Ectodermal cell (in vitro differentiated cells): ENCODE results near the gene MED23.

Experiments
- H3K27ac ChIP-seq: 2 replicates; pipeline ENCODE4 v1.7.0; 2013; ENCODE audit warnings: mild to moderate bottlenecking, low read depth, low read length; ENCODE audit not compliant: insufficient read depth, poor library complexity, severe bottlenecking
- H3K27me3 ChIP-seq: 2 replicates; pipeline ENCODE4 v1.7.0; 2013; ENCODE audit warnings: mild to moderate bottlenecking, low read length; ENCODE audit not compliant: insufficient read depth, control insufficient read depth, poor library complexity, severe bottlenecking
- H3K36me3 ChIP-seq: one replicate; pipeline ENCODE4 v1.7.0; 2013; ENCODE audit warnings: low read length; ENCODE audit not compliant: control insufficient read depth, insufficient read depth
- H3K4me1 ChIP-seq: one replicate; pipeline ENCODE4 v1.7.0; 2013; ENCODE audit warnings: low read length; ENCODE audit not compliant: control insufficient read depth, insufficient read depth
- H3K4me3 ChIP-seq: 2 replicates; pipeline ENCODE4 v1.7.0; 2013; ENCODE audit warnings: low read depth, low read length, control low read depth; ENCODE audit not compliant: insufficient read depth
- H3K9me3 ChIP-seq: 2 replicates; pipeline ENCODE4 v1.7.0; 2013; ENCODE audit warnings: mild to moderate bottlenecking, low read length, moderate library complexity; ENCODE audit not compliant: control insufficient read depth
- WGBS, 2 experiments: methylation state at CpG; one replicate each; pipeline ENCODE4 v1.1.7; 2013; ENCODE audit warnings: missing lambda C conversion rate in 2 of 2; 5-methylcytosine and 5-hydroxymethylcytosine counted together

Gene MED23

DNA sequence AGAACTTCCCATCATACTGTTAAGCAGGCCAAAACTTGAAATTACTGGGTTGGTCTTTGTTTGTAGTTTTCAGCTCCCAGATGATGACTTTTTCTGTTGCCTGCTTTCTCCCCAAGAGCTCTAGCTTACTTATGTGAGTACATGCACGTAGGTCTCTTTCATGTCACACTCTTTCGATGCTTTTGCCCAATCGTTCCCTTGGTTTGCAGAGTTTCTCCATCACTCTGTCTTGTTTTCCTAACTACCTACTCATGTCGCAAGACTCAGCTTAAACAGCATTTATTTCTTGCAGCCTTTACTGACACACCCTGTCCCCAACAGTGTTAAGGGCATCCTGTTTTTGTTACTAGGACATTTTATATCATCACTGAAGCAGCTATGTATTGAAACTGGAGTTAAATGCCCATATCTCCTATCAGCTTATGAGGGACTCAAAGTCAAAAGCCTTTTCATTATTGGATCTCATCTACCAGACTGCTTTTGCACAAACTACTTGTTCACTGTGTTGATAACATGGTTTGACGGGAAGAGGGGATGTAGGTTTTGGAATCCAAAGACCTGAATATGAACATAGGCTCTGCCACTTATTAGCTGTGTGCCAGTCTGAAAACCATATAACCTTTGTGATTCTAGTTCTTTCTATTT lies 52.1 kb downstream of the MED23 start:
- Histone ChIP-seq H3K27me3 (no peaks in the 10 kb centered on the region), H3K36me3 (no peaks in the 10 kb centered on the region), H3K4me1 (no peaks in the 10 kb centered on the region), H3K4me3 (no peak overlapping the region), H3K9me3 (no peaks in the 10 kb centered on the region), H3K27ac (no peak overlapping the region)
- WGBS, 2 experiments = 94 to 97% methylated on average over 5 of the region's 5 CpGs

DNA sequence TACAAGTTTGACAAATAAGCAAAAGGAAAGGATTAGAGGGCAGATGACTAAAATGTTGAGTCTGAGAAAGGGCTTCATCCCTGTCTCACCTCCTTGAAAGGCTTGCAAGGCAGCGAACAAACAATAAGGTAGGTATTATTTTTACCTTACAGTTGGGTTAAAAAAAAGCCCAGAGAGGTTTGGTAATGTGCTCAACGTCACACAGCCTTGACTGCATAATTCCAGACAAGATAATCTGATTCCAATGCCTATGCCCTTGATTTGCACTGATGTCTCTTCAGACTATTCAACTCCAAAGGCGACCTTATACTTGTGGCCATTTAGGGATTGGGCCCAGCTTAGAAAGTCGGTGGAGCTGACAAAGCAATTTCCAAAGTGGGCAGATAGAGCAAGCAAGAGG lies 53.4 kb downstream of the MED23 start:
- WGBS, 2 experiments = 86 to 91% methylated on average over 4 of the region's 4 CpGs
- Histone ChIP-seq H3K27me3 (no peaks in the 10 kb centered on the region), H3K27ac (no peak overlapping the region), H3K4me1 (no peaks in the 10 kb centered on the region), H3K4me3 (no peak overlapping the region), H3K36me3 (no peaks in the 10 kb centered on the region), H3K9me3 (no peaks in the 10 kb centered on the region)

DNA sequence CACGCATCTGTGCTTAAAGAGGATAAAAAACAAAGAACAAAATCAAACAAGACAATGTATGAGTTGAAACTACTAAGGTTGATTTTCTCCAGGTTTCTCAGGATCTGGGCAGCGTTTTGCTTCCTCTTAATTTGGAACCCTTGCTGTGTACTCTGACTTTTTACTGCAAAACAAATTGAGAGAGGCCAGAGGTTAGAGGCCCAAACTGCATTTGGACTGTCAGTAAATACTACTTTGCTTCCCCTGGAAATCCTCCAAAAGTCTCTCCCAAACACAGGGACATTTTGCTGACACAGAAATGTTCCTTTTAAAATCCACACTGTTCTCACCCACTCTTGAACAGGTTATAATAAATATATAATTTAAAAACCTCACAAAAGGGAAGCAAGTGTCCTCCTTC lies 53.9 kb downstream of the MED23 start:
- Histone ChIP-seq H3K4me3 (no peak overlapping the region), H3K4me1 (no peaks in the 10 kb centered on the region), H3K27ac (no peak overlapping the region), H3K9me3 (no peaks in the 10 kb centered on the region), H3K27me3 (no peaks in the 10 kb centered on the region), H3K36me3 (no peaks in the 10 kb centered on the region)
- 90 to 97% methylated on average over 2 of the region's 2 CpGs for WGBS, 2 experiments

DNA sequence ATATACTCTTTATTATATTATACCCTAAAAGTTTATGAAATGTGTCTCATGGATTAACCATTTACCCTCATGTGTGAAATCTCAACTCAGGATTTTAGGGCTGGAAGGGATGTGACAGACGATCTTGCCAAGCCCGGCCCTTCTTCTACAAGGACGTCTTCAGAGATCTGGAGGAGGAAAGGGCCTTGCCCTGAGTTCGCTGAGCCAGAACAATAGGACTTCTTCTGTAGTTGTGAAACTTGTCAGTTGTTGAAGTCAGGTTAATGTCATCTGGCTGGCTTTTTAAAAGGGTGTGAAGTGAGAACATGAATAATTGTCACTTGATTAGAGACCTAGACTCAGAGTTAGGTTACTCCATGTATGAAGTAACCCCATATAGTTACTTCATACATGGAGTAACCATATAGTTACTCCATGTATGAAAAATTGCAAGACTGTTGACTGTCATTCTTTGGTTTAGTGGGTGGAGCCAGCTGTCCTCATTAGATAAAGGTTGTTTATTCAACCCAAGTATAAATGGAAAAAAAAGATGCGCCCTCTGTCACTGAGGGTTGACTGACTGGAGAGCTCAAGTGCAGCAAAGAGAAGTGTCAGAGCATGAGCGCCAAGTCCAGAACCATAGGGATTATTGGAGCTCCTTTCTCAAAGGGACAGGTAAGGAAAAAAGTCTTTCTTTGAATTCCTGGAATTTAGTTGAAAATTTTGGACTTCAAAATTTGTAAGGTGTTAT lies 55.2 kb downstream of the MED23 start, which contains the start of gene ARG1:
Gene ARG1, plus strand, starts transcription at position 541 of the 730 bp plus-strand sequence. Its CDS starts 57 bp downstream, at position 598.
- 92% methylated on average over 6 of the region's 6 CpGs for WGBS, 2 experiments
- Histone ChIP-seq H3K27me3 (no peaks in the 10 kb centered on the region), H3K27ac (no peak within 1 kb of the TSS), H3K9me3 (no peaks in the 10 kb centered on the region), H3K4me1 (no peaks in the 10 kb centered on the region), H3K36me3 (no peaks in the 10 kb centered on the region), H3K4me3 (no peak within 1 kb of the TSS)

DNA sequence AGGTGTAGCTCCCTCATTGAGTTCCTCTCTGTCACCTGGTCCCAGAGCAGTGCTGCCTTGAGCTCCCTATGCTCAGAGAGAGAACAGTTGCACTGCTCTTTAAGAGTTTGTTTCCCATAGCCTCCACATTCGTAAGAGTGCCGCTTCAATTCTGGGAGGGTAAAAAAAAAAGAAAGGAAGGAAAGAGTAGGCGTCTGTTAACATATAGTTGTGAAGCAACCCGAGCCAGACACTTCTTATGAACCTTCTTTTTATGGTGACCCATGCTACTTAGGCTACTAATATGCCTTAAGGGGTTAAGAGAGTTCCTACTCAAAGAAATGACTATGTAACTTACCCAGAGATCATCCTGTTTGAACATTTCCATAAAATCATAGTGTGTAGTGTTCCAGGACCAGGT lies 59.3 kb downstream of the MED23 start:
- Histone ChIP-seq H3K36me3 (no peaks in the 10 kb centered on the region), H3K4me3 (no peak overlapping the region), H3K4me1 (no peaks in the 10 kb centered on the region), H3K27me3 (no peaks in the 10 kb centered on the region), H3K27ac (no peak overlapping the region), H3K9me3 (no peaks in the 10 kb centered on the region)
- WGBS, 2 experiments = 92 to 96% methylated on average over 4 of the region's 4 CpGs

DNA sequence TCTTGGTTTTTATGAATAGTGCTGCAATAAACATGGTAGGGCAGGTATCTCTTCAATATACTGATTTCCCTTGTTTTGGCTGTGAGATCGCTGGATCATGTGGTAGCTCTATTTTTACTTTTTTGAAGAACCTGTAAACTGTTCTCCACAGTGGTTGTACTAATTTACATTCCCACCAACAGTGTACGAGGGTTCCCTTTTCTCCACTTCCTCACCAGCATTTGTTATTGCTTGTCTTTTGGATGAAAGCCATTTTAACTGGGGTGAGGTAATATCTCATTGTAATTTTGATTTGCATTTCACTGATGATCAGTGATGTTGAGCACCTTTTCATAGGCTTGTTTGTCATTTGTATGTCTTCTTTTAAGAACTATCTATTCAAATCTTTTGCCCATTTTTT lies 63.0 kb downstream of the MED23 start:
- 94 to 100% methylated on average over 2 of the region's 2 CpGs for WGBS, 2 experiments
- no peak overlapping the region for H3K4me3 ChIP-seq
- no peaks in the 10 kb centered on the region for H3K36me3 ChIP-seq
- no peaks in the 10 kb centered on the region for H3K9me3 ChIP-seq
- no peak overlapping the region for H3K27ac ChIP-seq
- H3K4me1 ChIP-seq = no peaks in the 10 kb centered on the region
- no peaks in the 10 kb centered on the region for H3K27me3 ChIP-seq

DNA sequence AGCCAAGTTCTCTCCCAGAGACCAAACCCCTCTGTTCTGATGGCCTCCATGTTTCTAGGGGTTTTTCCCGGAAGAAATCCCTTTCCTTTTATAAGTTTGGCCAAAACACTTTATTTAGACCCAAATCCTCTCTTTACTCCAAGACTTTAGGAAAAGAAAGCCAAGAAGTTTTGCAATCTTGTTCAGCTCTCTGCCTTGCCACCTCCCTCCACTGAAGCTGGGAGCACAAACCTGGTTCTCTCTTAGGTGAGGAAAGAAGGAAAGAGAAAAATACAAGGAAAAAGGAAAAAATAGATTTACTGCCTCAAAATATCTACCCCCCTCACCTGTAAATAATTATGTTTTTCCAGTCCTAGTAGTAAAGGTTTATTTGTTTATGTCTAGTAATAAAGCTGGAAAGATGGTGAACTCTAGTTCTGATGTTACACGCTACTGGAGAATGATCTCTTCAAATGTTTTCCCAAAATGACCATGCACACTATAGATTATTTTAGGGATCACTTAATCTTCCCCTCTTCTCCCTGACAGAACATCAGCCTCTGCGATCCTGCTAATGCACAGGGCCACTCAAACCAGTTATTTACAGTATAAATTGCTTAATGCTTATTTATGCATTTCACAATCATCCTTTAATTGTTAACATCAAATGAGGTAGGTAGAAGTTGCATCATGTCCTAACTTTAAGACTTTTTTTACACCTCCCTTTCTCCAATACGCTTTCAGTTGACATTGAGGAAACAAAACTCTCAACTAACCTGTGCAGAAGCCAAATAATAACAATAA lies 65.9 kb downstream of the MED23 start:
- no peaks in the 10 kb centered on the region for H3K9me3 ChIP-seq
- H3K4me1 ChIP-seq = no peaks in the 10 kb centered on the region
- H3K4me3 ChIP-seq = no peak overlapping the region
- H3K27me3 ChIP-seq = no peaks in the 10 kb centered on the region
- H3K36me3 ChIP-seq = no peaks in the 10 kb centered on the region
- no peak overlapping the region for H3K27ac ChIP-seq
- WGBS, 2 experiments = 81 to 88% methylated on average over 4 of the region's 4 CpGs

DNA sequence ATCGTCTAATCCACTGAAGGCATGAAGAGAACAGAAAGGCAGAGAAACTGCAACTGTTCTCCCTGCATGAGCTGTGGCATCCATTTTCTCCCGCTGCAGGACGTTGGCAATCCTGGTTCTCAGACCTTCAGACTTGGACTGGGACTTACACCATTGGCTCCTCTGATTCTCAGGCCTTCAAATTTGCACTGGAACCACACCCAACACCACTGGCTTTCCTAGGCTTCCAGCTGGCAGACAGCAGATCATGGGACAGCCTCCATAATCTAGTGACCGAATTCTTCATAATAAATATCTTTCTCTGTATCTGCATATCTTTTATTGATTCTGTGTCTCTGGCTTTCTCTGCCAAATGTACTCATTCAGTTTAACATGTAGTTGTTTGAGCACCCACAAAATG lies 69.1 kb downstream of the MED23 start:
- Histone ChIP-seq H3K9me3 (no peaks in the 10 kb centered on the region), H3K4me3 (no peak overlapping the region), H3K36me3 (no peaks in the 10 kb centered on the region), H3K27me3 (no peaks in the 10 kb centered on the region), H3K27ac (no peak overlapping the region), H3K4me1 (no peaks in the 10 kb centered on the region)
- WGBS, 2 experiments = 86 to 92% methylated on average over 4 of the region's 4 CpGs

DNA sequence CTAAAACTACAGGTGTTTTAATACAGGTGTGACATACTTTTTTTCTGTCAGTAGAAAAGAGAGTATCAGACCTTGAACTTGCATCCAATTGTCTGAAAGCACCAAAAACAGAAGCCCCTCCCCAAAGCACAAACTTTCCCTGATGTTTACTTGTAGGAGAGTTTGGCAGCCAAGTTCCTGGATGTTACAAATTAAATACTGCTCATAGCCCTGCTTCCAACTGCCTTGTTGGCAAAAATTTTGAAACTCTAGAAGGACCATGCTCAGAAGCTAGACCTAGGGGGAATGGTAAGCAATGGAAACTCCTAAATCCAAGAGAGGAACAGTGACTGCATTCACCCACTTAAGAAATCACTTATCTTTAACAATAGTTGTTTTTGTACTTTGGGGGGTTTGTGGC lies 72.0 kb downstream of the MED23 start:
- Histone ChIP-seq H3K27ac (no peak overlapping the region), H3K27me3 (no peaks in the 10 kb centered on the region), H3K4me3 (no peak overlapping the region), H3K36me3 (no peaks in the 10 kb centered on the region), H3K4me1 (no peaks in the 10 kb centered on the region), H3K9me3 (no peaks in the 10 kb centered on the region)

DNA sequence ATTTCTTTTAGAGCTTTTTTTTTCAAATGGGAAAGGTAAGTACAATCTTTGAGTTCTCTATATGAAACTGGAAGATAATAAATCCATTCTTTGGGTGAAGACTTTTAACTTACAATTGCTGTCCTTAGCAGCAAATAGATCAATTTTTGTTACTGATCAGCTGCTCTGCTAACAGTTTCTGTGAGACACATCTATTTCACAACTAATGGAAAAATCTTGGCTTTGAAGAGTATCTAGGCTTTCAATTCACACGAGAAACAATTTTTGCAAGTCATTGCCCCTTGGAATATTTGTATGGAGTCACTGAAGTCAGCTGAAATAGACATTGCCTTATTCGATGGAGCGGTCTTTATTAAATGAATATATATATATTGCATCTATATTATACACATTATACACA lies 75.5 kb downstream of the MED23 start:
- no peak overlapping the region for H3K27ac ChIP-seq
- no peak overlapping the region for H3K4me3 ChIP-seq
- H3K36me3 ChIP-seq = no peaks in the 10 kb centered on the region
- no peaks in the 10 kb centered on the region for H3K4me1 ChIP-seq
- H3K27me3 ChIP-seq = no peaks in the 10 kb centered on the region
- WGBS, 2 experiments = 88 to 94% methylated on average over 1 of the region's 3 CpGs
- H3K9me3 ChIP-seq = no peaks in the 10 kb centered on the region
